CD14-positive monocyte (primary cell): ENCODE data around the gene MAIP1. TPM values are rescaled to one million over a fixed set of nuclear protein-coding genes. Genes with fewer than 3 reads are reported as not detected.

Experiments
- DNase-seq, 3 donors: peaks; one replicate each; pipeline ENCODE4 v3.0.0-alpha.2; 2011 to 2022
- H2AFZ ChIP-seq: 2 replicates; pipeline ENCODE4 v1.6.0; 2012; ENCODE audit warnings: mild to moderate bottlenecking, low read depth, low read length, inconsistent platforms; ENCODE audit not compliant: insufficient read depth, poor library complexity, severe bottlenecking
- H3K27ac ChIP-seq, 2 donors: 1 replicate in 1 of 2; 2 replicates in 1 of 2; pipeline ENCODE4 v1.5.1; 2012 to 2013; ENCODE audit warnings: low read length in 2 of 2, control low read depth in 1 of 2, inconsistent platforms in 1 of 2, low read depth in 1 of 2, mild to moderate bottlenecking in 1 of 2
- H3K27me3 ChIP-seq, 2 donors: one replicate each; pipeline versions ENCODE4 v1.6.0 to v1.6.1; 2011 to 2013; ENCODE audit warnings: low read length in 2 of 2; ENCODE audit not compliant: control insufficient read depth in 2 of 2, insufficient read depth in 2 of 2
- H3K36me3 ChIP-seq, 2 donors: replicated peaks in 1 of 2; 1 replicate in 1 of 2; 2 replicates in 1 of 2; pipeline versions ENCODE4 v1.5.1 to v1.6.1; 2012 to 2013; ENCODE audit warnings: low read length in 2 of 2, control low read depth in 1 of 2, inconsistent platforms in 1 of 2, mild to moderate bottlenecking in 1 of 2; ENCODE audit not compliant: insufficient read depth in 2 of 2, control insufficient read depth in 1 of 2
- H3K4me1 ChIP-seq, 2 donors: 1 replicate in 1 of 2; 2 replicates in 1 of 2; pipeline versions ENCODE4 v1.5.1 to v1.6.1; 2012 to 2013; ENCODE audit warnings: low read length in 2 of 2, control low read depth in 1 of 2, inconsistent platforms in 1 of 2, mild to moderate bottlenecking in 1 of 2, moderate library complexity in 1 of 2; ENCODE audit not compliant: insufficient read depth in 2 of 2, control insufficient read depth in 1 of 2
- H3K4me2 ChIP-seq: replicated peaks from 2 replicates; pipeline ENCODE3; 2012; ENCODE audit warnings: low read length, moderate library complexity, mild to moderate bottlenecking; ENCODE audit not compliant: poor library complexity, severe bottlenecking; ENCODE audit errors: extremely low read depth
- H3K4me3 ChIP-seq, 3 experiments: fragments of 200-600 bp in 1 of 3; sonication (generic) in 1 of 3; replicated peaks in 1 of 3; 1 replicate in 2 of 3; 2 replicates in 1 of 3; pipeline ENCODE4 v1.5.1; 2011 to 2013; ENCODE audit warnings: low read length in 3 of 3, mild to moderate bottlenecking in 3 of 3, control low read depth in 2 of 3, low read depth in 2 of 3, inconsistent platforms in 1 of 3, moderate library complexity in 1 of 3
- H3K79me2 ChIP-seq: 2 replicates; pipeline ENCODE4 v1.6.0; 2012; ENCODE audit warnings: mild to moderate bottlenecking, control low read depth, inconsistent platforms, low read length, moderate library complexity; ENCODE audit not compliant: insufficient read depth
- H3K9ac ChIP-seq: 2 replicates; pipeline ENCODE4 v1.6.0; 2017; ENCODE audit warnings: low read length, mild to moderate bottlenecking; ENCODE audit not compliant: insufficient read depth, poor library complexity, severe bottlenecking
- H3K9me3 ChIP-seq, 2 donors: replicated peaks in 1 of 2; 1 replicate in 1 of 2; 2 replicates in 1 of 2; pipeline versions ENCODE4 v1.5.1 to v1.6.1; 2012 to 2013; ENCODE audit warnings: low read length in 2 of 2, control low read depth in 1 of 2; ENCODE audit not compliant: control insufficient read depth in 1 of 2, insufficient read depth in 1 of 2
- H4K20me1 ChIP-seq: 2 replicates; pipeline ENCODE4 v1.6.0; 2012; ENCODE audit warnings: mild to moderate bottlenecking, low read length, control low read depth, moderate library complexity; ENCODE audit not compliant: insufficient read depth
- H3K27ac Mint-ChIP-seq, 7 donors: one replicate each; pipeline ENCODE4 v1.8.0; 2020; ENCODE audit warnings: mild to moderate bottlenecking in 7 of 7, mixed read lengths in 7 of 7, moderate library complexity in 6 of 7, inconsistent platforms in 2 of 7
- H3K27me3 Mint-ChIP-seq, 3 donors: one replicate each; pipeline ENCODE4 v1.8.0; 2021 to 2022; ENCODE audit warnings: low read depth in 3 of 3, mild to moderate bottlenecking in 3 of 3, mixed read lengths in 3 of 3, moderate library complexity in 3 of 3, inconsistent platforms in 1 of 3
- H3K36me3 Mint-ChIP-seq, 2 donors: one replicate each; pipeline ENCODE4 v1.8.0; 2020; ENCODE audit warnings: mixed read lengths in 2 of 2, inconsistent platforms in 1 of 2, mild to moderate bottlenecking in 1 of 2
- H3K4me1 Mint-ChIP-seq: one replicate; pipeline ENCODE4 v1.8.0; 2020; ENCODE audit warnings: mild to moderate bottlenecking, mixed read lengths
- H3K4me3 Mint-ChIP-seq, 2 donors: one replicate each; pipeline ENCODE4 v1.8.0; 2020; ENCODE audit warnings: mild to moderate bottlenecking in 2 of 2, mixed read lengths in 2 of 2, moderate library complexity in 1 of 2
- H3K9me3 Mint-ChIP-seq, 7 donors: one replicate each; pipeline ENCODE4 v1.8.0; 2020 to 2022; ENCODE audit warnings: mixed read lengths in 7 of 7, mild to moderate bottlenecking in 6 of 7, moderate library complexity in 6 of 7, inconsistent platforms in 2 of 7
- WGBS: methylation state at CpG from one replicate; pipeline ENCODE4 v1.1.5; 2013; ENCODE audit warnings: missing lambda C conversion rate; ENCODE audit not compliant: insufficient coverage; 5-methylcytosine and 5-hydroxymethylcytosine counted together
- intact Hi-C, 2 donors: fragments of 100-400 bp; cut with micrococcal nuclease; formaldehyde crosslinking; loops; one replicate each; pipeline versions ENCODE4 v1.15.0 to v1.15.1; 2023
- polyA plus RNA-seq, 3 donors: library from polyadenylated mRNA; depleted of rRNA in 1 of 3; unstranded in 2 of 3; stranded (reverse) in 1 of 3; fragments of 300-500 nt in 2 of 3; fragments of >200 nt in 1 of 3; fragmentation: Illumina TruSeq in 2 of 3; gene quantifications; 1 replicate in 2 of 3; 2 replicates in 1 of 3; pipeline ENCODE4 v1.2.3, GENCODE V29; 2012 to 2021
- TF ChIP-seq, protein P1 (sequence below): fragments of 200-600 bp; IDR thresholded peaks from one replicate; pipeline ENCODE4 v1.8.0; 2022; ENCODE audit warnings: antibody characterized with exemption, mild to moderate bottlenecking

Gene MAIP1
- polyA plus RNA-seq, 3 donors, result 2.6 to 13.3 (median 7.6) TPM

DNA sequence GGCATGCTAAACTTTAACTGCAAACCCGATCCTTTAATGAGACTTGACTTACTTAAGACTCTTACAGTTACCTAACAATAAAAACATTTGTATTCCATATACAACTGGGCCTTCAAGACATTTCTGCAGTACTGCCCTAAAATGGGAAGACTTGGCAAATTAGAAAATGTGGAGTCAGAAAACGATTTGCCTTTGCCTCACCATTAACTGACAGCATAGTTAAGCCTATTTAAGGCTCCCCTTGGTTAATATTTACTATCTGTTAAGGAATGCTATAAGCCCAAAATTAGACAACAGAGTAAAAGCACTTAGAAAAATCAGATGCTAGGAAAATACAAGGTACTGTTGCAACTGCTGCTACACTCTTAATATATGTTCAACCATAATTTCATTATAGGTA lies 18.8 kb upstream of the MAIP1 start:
- Histone ChIP-seq H3K4me1 (no peaks in the 10 kb centered on the region), H3K27me3 (no peaks in the 10 kb centered on the region), H2AFZ (no peak overlapping the region), H3K79me2 (no peaks in the 10 kb centered on the region), H4K20me1 (no peaks in the 10 kb centered on the region), H3K9ac (peak overlapping the region; percentile 15), H3K9me3 (no peaks in the 10 kb centered on the region), H3K4me2 (no peak overlapping the region), H3K36me3 (peaks cover 60 to 87% of the 10 kb centered on the region in 2 donors), H3K27ac (no peak overlapping the region), H3K4me3 (no peak overlapping the region)
- Mint-ChIP-seq H3K4me1 (no peaks in the 10 kb centered on the region), H3K4me3 (no peak overlapping the region), H3K27ac (peak overlapping the region in 1 of 7 donors; percentile 1), H3K27me3 (no peaks in the 10 kb centered on the region), H3K9me3 (no peaks in the 10 kb centered on the region), H3K36me3 (peaks cover 35 to 62% of the 10 kb centered on the region in 2 donors)
- TF ChIP-seq, protein P1, sequence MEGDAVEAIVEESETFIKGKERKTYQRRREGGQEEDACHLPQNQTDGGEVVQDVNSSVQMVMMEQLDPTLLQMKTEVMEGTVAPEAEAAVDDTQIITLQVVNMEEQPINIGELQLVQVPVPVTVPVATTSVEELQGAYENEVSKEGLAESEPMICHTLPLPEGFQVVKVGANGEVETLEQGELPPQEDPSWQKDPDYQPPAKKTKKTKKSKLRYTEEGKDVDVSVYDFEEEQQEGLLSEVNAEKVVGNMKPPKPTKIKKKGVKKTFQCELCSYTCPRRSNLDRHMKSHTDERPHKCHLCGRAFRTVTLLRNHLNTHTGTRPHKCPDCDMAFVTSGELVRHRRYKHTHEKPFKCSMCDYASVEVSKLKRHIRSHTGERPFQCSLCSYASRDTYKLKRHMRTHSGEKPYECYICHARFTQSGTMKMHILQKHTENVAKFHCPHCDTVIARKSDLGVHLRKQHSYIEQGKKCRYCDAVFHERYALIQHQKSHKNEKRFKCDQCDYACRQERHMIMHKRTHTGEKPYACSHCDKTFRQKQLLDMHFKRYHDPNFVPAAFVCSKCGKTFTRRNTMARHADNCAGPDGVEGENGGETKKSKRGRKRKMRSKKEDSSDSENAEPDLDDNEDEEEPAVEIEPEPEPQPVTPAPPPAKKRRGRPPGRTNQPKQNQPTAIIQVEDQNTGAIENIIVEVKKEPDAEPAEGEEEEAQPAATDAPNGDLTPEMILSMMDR, result no peak
- intact Hi-C loops, result no loop called here
- no CpG with 5 or more reads among the region's 2 CpGs for WGBS
- no peak for DNase-seq

DNA sequence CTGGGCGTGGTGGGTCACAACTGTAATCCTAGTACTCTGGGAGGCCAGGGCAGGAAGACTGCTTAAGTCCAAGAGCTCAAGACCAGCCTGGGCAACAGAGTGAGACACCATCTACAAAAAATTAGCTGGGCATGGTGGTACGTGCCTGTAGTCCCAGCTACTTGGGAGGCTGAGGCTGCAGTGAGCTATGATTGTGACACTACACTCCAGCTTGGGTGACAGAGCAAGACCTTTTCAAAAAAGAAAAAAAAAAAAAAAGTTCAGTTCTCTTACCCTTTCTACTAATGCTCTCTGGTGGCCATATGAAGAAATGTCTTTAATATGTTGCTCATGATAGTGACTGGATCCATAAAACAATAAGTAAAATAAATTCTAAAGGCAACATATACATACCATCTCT lies 15.0 kb upstream of the MAIP1 start:
- Histone ChIP-seq H4K20me1 (no peaks in the 10 kb centered on the region), H3K79me2 (no peaks in the 10 kb centered on the region), H3K4me2 (no peak overlapping the region), H3K36me3 (peaks cover 54 to 90% of the 10 kb centered on the region in 2 donors), H3K4me3 (no peak overlapping the region), H3K4me1 (no peaks in the 10 kb centered on the region), H2AFZ (no peak overlapping the region), H3K27ac (no peak overlapping the region), H3K27me3 (no peaks in the 10 kb centered on the region), H3K9ac (no peak overlapping the region), H3K9me3 (no peaks in the 10 kb centered on the region)
- peak overlapping the region in 1 of 7 donors; percentile 21 for H3K27ac Mint-ChIP-seq
- no peak overlapping the region for H3K4me3 Mint-ChIP-seq
- WGBS, result 100% methylated on average over 1 of the region's 2 CpGs
- peaks cover 41 to 77% of the 10 kb centered on the region in 2 donors for H3K36me3 Mint-ChIP-seq
- H3K4me1 Mint-ChIP-seq, result no peaks in the 10 kb centered on the region
- H3K9me3 Mint-ChIP-seq, result no peaks in the 10 kb centered on the region
- intact Hi-C loops, result no loop called here
- H3K27me3 Mint-ChIP-seq, result no peaks in the 10 kb centered on the region
- DNase-seq, result no peak
- TF ChIP-seq, protein P1, result peak; percentile 23
